ENCODE results near the gene PLIN4.

Gene PLIN4

GRCh38 chr19:4455719-4456475 is 62.4 kb downstream of the PLIN4 start:
- DNase-seq (ENCODE audit: low read depth in 2 of 2), result no peak

DNA sequence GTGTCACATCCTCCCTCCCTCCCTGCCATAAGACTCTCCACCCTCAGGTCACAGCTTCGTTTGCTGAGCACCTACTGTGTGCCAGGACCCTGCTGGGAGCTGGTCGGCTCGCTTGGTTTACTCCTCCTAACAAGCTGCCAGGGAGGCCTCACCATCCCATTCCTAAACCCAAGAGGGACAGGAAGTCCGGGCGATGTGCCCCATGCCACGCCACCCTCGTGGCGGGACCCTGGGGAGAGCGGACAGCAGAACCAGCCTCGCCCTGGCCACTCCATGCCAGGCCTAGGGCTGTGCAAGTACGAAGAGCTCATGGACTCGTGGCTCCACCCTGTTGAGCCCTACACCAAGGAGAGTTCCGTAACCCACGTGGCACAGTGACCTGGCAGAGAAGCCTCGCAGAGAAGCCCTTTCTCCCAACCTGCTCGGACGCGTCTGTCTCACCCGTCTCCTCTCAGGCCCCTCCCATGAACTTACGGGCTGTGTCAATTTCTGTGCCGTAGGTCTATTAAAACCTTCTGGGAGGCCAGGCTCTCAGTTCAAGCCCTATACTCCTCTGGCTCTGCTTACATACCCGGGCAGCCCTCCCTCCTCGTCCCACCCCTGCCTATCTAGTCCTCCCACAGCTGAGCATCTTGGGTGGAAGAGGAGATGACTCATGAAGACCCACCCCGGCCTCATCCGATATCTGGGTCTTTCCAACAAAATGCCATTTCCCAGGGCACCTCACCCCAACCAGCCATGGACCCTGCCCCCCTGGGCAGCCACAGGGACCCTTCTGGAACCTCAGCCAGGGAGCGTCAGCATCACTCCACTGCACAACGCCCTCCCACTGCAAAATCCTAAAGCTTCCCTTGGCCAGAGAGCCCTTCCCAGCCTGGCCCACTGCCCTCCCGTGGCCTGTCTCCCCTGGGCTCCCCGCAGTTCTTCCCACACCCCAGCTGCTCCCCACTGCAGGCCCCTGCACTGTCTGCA is 63.3 kb downstream of the PLIN4 start:
- no peak for DNase-seq (ENCODE audit: low read depth in 2 of 2)

- no peak for DNase-seq (ENCODE audit: low read depth in 2 of 2)
Observed at GRCh38 chr19:4453232-4454179, 64.8 kb downstream of the PLIN4 start.

DNA sequence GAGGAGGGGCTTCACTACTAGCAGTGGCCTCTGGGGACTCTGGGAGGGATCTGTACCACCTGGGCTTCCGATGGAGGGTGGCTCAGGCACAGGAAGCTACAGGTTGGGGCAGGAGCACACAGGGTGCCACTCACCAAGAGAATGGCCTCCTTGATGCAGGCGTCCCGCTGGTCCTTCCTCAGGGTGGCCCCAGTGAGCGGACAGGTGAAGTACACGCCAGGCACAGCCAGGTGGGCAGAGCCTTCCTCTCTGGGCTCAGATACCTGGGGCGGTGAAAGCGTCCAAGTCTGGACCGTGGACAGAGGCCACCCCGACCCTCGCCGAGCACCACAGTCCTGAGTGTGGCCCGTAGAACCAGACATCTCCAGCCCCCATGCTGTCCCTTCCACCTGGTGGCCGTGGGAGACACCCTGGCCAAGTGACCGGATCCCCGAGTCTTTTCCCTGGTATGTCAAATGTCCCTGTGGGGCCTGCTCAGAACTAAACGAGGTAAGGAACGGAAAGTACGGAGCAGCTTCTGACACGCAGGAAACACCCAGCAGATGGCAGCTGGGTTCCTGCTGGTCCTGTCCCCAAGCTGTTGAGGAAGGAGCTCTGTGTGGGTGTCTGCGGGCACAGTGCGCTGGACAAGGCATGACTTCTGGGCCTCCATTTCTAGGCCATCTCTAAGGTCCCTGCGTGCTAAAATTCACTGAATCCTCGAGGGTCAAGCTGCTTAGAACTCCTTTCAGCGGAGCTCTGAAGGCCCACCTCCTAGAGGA is 65.9 kb downstream of the PLIN4 start:
- no peak for DNase-seq (ENCODE audit: low read depth in 2 of 2)

Measured in stimulated activated CD4-positive, alpha-beta T cell treated with anti-CD3 and anti-CD28 coated beads, Interleukin-15, amount 100 ng/mL, for 48 hours (primary cell).